Chondrocyte (in vitro differentiated cells): ENCODE results near the gene TMEM256. TPM values are rescaled to one million over a fixed set of nuclear protein-coding genes. Genes with fewer than 3 reads are reported as not detected.

Experiments used
- DNase-seq: peaks from one replicate; pipeline ENCODE4 v3.0.0; 2021; ENCODE audit warnings: mixed read lengths, low spot score
- H3K27ac Mint-ChIP-seq: one replicate; pipeline ENCODE4 v1.8.0; 2021; ENCODE audit warnings: mild to moderate bottlenecking, moderate library complexity, mixed read lengths; ENCODE audit not compliant: unreplicated experiment
- H3K27me3 Mint-ChIP-seq: 2 replicates; pipeline ENCODE4 v1.8.0; 2021; ENCODE audit warnings: low read depth, mixed read lengths
- H3K36me3 Mint-ChIP-seq: 2 replicates; pipeline ENCODE4 v1.8.0; 2021; ENCODE audit warnings: low read depth, mixed read lengths
- H3K4me1 Mint-ChIP-seq: 2 replicates; pipeline ENCODE4 v1.8.0; 2021; ENCODE audit warnings: low read depth, mild to moderate bottlenecking, mixed read lengths
- H3K4me3 Mint-ChIP-seq: one replicate; pipeline ENCODE4 v1.8.0; 2021; ENCODE audit warnings: mild to moderate bottlenecking, moderate library complexity, mixed read lengths; ENCODE audit not compliant: unreplicated experiment
- H3K9me3 Mint-ChIP-seq: 2 replicates; pipeline ENCODE4 v1.8.0; 2021; ENCODE audit warnings: low read depth, mixed read lengths
- CTCF ChIP-seq: fragments of 200-600 bp; sonication (generic); IDR thresholded peaks from 2 replicates; pipeline ENCODE4 v1.5.0; 2021; ENCODE audit warnings: antibody characterized with exemption, mild to moderate bottlenecking, moderate library complexity
- total RNA-seq: library from RNA; stranded (reverse); gene quantifications from 3 replicates; pipeline ENCODE4 v1.2.1, GENCODE V29; 2021

Gene TMEM256
- total RNA-seq, 1 donor from 2014 or later = 34.3 TPM

DNA sequence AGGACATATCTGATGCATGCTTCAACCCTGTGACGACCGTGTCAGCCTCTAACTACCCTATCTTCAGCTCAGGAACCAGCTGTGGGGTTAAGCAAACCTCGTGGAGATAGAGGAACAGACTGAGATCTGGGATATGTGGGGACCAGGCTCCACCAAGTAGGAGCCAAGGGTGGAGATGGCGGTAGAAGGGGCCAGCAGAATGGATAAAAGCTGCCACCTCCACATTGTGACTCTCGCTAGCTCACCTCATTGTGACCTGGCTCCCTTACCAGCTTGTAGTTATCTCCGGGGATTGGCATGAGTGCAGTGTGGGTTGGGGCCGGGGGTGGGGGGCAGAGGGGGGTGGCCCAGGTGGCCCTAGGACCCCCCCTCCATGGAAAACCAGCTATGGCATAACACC, 21.4 kb upstream of the TMEM256 start, which contains the start of gene SPEM2:
SPEM2 (plus strand) TSS at position 301 of the 400 bp plus-strand sequence; CDS start at position 374, 73 bp downstream.
- Mint-ChIP-seq H3K4me1 (no peaks in the 10 kb centered on the region), H3K9me3 (no peaks in the 10 kb centered on the region), H3K27me3 (no peaks in the 10 kb centered on the region), H3K36me3 (no peaks in the 10 kb centered on the region), H3K4me3 (no peak within 1 kb of the TSS), H3K27ac (no peak within 1 kb of the TSS)
- no peak for DNase-seq
- no peak for TF ChIP-seq CTCF

DNA sequence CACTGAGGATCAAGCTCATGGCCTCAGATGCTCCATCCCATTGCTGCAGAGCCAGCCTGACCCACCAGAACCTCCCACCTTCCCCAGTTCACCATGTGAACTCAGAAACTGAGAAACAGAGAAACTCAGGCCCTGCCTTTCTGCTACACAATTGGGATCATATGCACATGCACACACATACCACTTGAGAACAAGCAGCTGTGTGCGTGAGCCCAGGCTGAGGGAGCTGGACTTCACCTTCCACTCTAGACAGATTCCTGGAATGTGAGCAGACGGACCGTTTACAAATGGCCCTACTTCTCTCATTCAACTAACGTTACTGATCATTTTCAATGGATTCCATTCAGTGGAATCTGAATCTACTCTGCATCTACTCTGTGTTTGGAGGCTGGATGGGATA, 19.8 kb upstream of the TMEM256 start:
- H3K27ac Mint-ChIP-seq = no peak overlapping the region
- DNase-seq = no peak
- H3K36me3 Mint-ChIP-seq = no peaks in the 10 kb centered on the region
- H3K4me3 Mint-ChIP-seq = no peak overlapping the region
- H3K27me3 Mint-ChIP-seq = no peaks in the 10 kb centered on the region
- no peak for TF ChIP-seq CTCF
- H3K9me3 Mint-ChIP-seq = no peaks in the 10 kb centered on the region
- H3K4me1 Mint-ChIP-seq = no peaks in the 10 kb centered on the region

DNA sequence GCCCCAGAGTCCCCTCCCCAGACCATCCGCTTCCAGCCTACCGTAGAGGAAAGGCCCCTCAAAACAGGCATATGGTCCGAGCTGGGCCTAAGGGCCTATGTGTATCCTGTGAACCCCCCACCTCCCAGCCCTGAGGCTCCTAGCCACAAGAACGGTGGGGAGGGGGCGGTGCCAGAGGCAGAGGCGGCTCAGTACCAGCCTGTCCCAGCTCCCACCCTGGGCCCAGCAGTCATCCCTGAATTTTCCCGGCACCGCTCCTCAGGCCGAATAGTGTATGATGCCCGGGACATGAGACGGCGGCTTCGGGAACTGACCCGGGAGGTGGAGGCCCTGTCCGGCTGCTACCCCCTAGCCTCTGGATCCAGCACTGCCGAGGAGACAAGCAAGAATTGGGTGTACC, 17.3 kb upstream of the TMEM256 start:
- H3K27ac Mint-ChIP-seq = no peak overlapping the region
- TF ChIP-seq CTCF = no peak
- H3K4me1 Mint-ChIP-seq = no peaks in the 10 kb centered on the region
- DNase-seq = no peak
- H3K9me3 Mint-ChIP-seq = no peaks in the 10 kb centered on the region
- H3K27me3 Mint-ChIP-seq = no peaks in the 10 kb centered on the region
- H3K4me3 Mint-ChIP-seq = no peak overlapping the region
- peaks cover 6% of the 10 kb centered on the region for H3K36me3 Mint-ChIP-seq

DNA sequence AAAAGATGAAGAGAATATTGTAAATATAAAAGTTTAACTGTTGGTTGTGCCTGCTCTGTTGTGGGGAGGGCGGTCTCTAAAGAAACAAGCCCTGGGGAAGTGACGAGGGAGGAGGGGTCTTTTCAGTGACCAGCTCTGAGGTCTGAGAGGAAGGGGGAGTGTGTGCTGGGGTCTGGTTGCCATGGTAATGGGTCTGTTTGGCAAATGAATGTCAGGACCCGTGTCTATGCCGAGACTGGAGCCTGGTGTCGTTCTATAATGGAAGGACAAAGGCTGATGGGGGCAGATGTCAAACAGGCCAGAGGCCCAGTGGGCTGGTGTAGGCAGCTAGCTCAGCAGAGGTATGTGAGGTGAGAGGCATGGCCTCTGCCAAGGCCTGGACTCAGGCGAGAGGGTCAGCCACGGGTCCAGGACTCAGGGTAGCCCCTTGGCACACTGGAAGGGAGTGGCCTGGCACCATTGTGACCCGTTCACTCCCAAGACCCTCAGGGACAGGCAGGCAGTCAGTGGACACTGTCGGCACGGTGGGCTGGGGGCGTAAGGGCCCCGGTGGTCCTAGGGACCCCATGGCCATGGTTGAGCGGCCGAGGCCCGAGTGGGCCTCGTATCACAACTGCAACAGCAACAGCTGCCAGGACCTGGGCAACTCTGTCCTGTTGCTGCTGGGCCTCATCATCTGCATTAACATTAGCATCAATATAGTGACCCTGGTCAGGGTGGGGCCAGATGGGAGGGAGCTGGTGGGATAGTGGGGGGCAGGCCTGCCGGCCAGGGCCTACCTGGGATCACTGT, 16.1 kb upstream of the TMEM256 start, which contains the start of gene SPEM1:
SPEM1 (plus strand) TSS at position 506 of the 792 bp plus-strand sequence; CDS start at position 567, 61 bp downstream.
- DNase-seq = no peak
- H3K27ac Mint-ChIP-seq = no peak within 1 kb of the TSS
- H3K36me3 Mint-ChIP-seq = peaks cover 12% of the 10 kb centered on the region
- H3K9me3 Mint-ChIP-seq = no peaks in the 10 kb centered on the region
- H3K4me3 Mint-ChIP-seq = no peak within 1 kb of the TSS
- no peak for TF ChIP-seq CTCF
- H3K27me3 Mint-ChIP-seq = no peaks in the 10 kb centered on the region
- H3K4me1 Mint-ChIP-seq = no peaks in the 10 kb centered on the region

- no peak for DNase-seq
- Mint-ChIP-seq H3K9me3 (no peaks in the 10 kb centered on the region), H3K36me3 (peaks cover 12% of the 10 kb centered on the region), H3K4me1 (no peaks in the 10 kb centered on the region), H3K27me3 (no peaks in the 10 kb centered on the region), H3K27ac (no peak overlapping the region), H3K4me3 (no peak overlapping the region)
- TF ChIP-seq CTCF = no peak
These were observed 14.7 kb upstream of the TMEM256 start for GRCh38 chr17:7418472-7419152.
